Endothelial cell of umbilical vein (primary cell): ENCODE measurements around the gene ACER3. TPM values are rescaled to one million over a fixed set of nuclear protein-coding genes. Genes with fewer than 3 reads are reported as not detected.

Source experiments
- BruUV-seq: library from RNA; stranded (reverse); fragments of 400-500 nt; replicated peaks from 2 replicates; lab custom pipeline; 2021; lab: Mats Ljungman, UMichigan
- CTCF ChIA-PET: fragments of 300-600, 350-600 bp; sonication (Branson Sonifier 250); formaldehyde crosslinking; loops from one replicate; lab custom pipeline; 2021; ENCODE audit warnings: antibody characterized with exemption, inconsistent platforms; lab: Charles Lee
- POLR2A ChIA-PET: fragments of 300-600, 350-600 bp; sonication (Branson Sonifier 250); formaldehyde crosslinking; loops from one replicate; lab custom pipeline; 2021; ENCODE audit warnings: antibody characterized with exemption, inconsistent platforms; lab: Charles Lee
- DNase-seq: peaks from one replicate; pipeline ENCODE4 v3.0.0-alpha.2; 2011; ENCODE audit warnings: low read depth, low spot score
- FAIRE-seq: peaks from 2 replicates; lab custom pipeline; 2011; peaks lifted over from hg19 to GRCh38; lab: Jason Lieb, UNC
- H2AFZ ChIP-seq: 2 replicates; pipeline ENCODE4 v1.6.0; 2012; ENCODE audit warnings: low read depth, low read length, control low read depth, inconsistent platforms
- H3K27ac ChIP-seq: 2 replicates; pipeline ENCODE4 v1.5.1; 2011; ENCODE audit warnings: low read depth, mild to moderate bottlenecking, control low read depth, low read length, moderate library complexity; ENCODE audit not compliant: insufficient read depth
- H3K27me3 ChIP-seq, 2 experiments: 2 replicates each; pipeline versions ENCODE4 v1.6.0 to v1.6.1; 2011; ENCODE audit warnings: low read length in 2 of 2, mixed read lengths in 1 of 2; ENCODE audit not compliant: control insufficient read depth in 2 of 2, insufficient read depth in 2 of 2
- H3K36me3 ChIP-seq, 2 experiments: 2 replicates in 1 of 2; 3 replicates in 1 of 2; pipeline ENCODE4 v1.5.1; 2011; ENCODE audit warnings: low read length in 2 of 2, mild to moderate bottlenecking in 1 of 2, moderate library complexity in 1 of 2; ENCODE audit not compliant: control insufficient read depth in 2 of 2, insufficient read depth in 2 of 2; ENCODE audit errors: extremely low read depth in 1 of 2
- H3K4me1 ChIP-seq: 3 replicates; pipeline ENCODE4 v1.5.1; 2011; ENCODE audit warnings: mild to moderate bottlenecking, low read length; ENCODE audit not compliant: control insufficient read depth, insufficient read depth; ENCODE audit errors: extremely low read depth
- H3K4me2 ChIP-seq: 2 replicates; pipeline ENCODE4 v1.6.1; 2011; ENCODE audit warnings: low read length, control low read depth, mixed read lengths; ENCODE audit not compliant: insufficient read depth
- H3K4me3 ChIP-seq, 3 experiments: fragments of 200-600 bp in 1 of 3; sonication (generic), shearing (Covaris generic) in 1 of 3; replicated peaks in 1 of 3; 2 replicates each; pipeline ENCODE4 v1.5.1; 2011 to 2016; ENCODE audit warnings: control low read depth in 3 of 3, low read length in 3 of 3, mild to moderate bottlenecking in 2 of 3, inconsistent platforms in 1 of 3, low read depth in 1 of 3, moderate library complexity in 1 of 3; ENCODE audit not compliant: insufficient read depth in 1 of 3
- H3K79me2 ChIP-seq: 2 replicates; pipeline ENCODE4 v1.6.0; 2012; ENCODE audit warnings: low read length, inconsistent platforms; ENCODE audit not compliant: control insufficient read depth, insufficient read depth
- H3K9ac ChIP-seq: replicated peaks from 2 replicates; pipeline ENCODE3; 2011; ENCODE audit warnings: low read length, control low read depth; ENCODE audit not compliant: insufficient read depth; ENCODE audit errors: extremely low read depth
- H3K9me1 ChIP-seq: replicated peaks from 3 replicates; pipeline ENCODE4 v1.6.0; 2011; ENCODE audit warnings: mild to moderate bottlenecking, low read length; ENCODE audit not compliant: control insufficient read depth, insufficient read depth; ENCODE audit errors: extremely low read depth
- H3K9me3 ChIP-seq: replicated peaks from 2 replicates; pipeline ENCODE4 v1.5.1; 2012; ENCODE audit warnings: low read length, inconsistent platforms; ENCODE audit not compliant: control insufficient read depth, insufficient read depth
- H4K20me1 ChIP-seq: replicated peaks from 2 replicates; pipeline ENCODE3; 2011; ENCODE audit warnings: mild to moderate bottlenecking, low read length; ENCODE audit not compliant: control insufficient read depth, insufficient read depth; ENCODE audit errors: extremely low read depth
- EZH2 ChIP-seq: IDR thresholded peaks from 2 replicates; pipeline ENCODE4 v1.6.1; 2012; ENCODE audit warnings: borderline replicate concordance, low read depth, mild to moderate bottlenecking, moderate library complexity, low read length, inconsistent platforms; ENCODE audit not compliant: severe bottlenecking
- FOS ChIP-seq: IDR thresholded peaks from 2 replicates; pipeline ENCODE4 v1.6.1; 2011; ENCODE audit warnings: mild to moderate bottlenecking, low read length, moderate library complexity, borderline replicate concordance; ENCODE audit not compliant: insufficient read depth
- GATA2 ChIP-seq: IDR thresholded peaks from 2 replicates; pipeline ENCODE4 v1.7.0; 2011; ENCODE audit warnings: low read depth, mild to moderate bottlenecking, moderate library complexity, mixed read lengths, low read length; ENCODE audit not compliant: insufficient read length, insufficient read depth
- MYC ChIP-seq: IDR thresholded peaks from one replicate; pipeline ENCODE4 v1.6.1; 2011; ENCODE audit warnings: mild to moderate bottlenecking, low read depth, low read length
- POLR2A ChIP-seq: IDR thresholded peaks from 2 replicates; pipeline ENCODE4 v1.6.1; 2012; ENCODE audit warnings: low read depth, mild to moderate bottlenecking, control low read depth, low read length
- POLR2AphosphoS5 ChIP-seq: IDR thresholded peaks from 2 replicates; pipeline ENCODE4 v1.6.1; 2012; ENCODE audit warnings: low read depth, mild to moderate bottlenecking, control low read depth, low read length, moderate library complexity; ENCODE audit not compliant: insufficient read depth
- dilution Hi-C: fragments of 300-500 bp; cut with MboI; formaldehyde crosslinking; loops from one replicate; pipeline ENCODE4 v1.15.0; 2019; ENCODE audit warnings: low sequenced_read_pairs; ENCODE audit not compliant: extremely low pct_ligation_motif_present
- intact Hi-C: fragments of 100-400 bp; cut with micrococcal nuclease; formaldehyde crosslinking; loops from one replicate; pipeline ENCODE4 v1.10.0; 2022
- polyA plus RNA-seq, 4 experiments: library from polyadenylated mRNA; depleted of rRNA in 3 of 4; stranded (reverse) in 3 of 4; unstranded in 1 of 4; fragments of >200 nt; gene quantifications; 2 replicates each; pipeline versions ENCODE4 v1.2.1 to v1.2.3, GENCODE V29; 2011 to 2012; ENCODE audit warnings: missing spikeins in 1 of 4
- total RNA-seq: library from RNA; stranded (reverse); gene quantifications from 2 replicates; pipeline ENCODE4 v1.2.3, GENCODE V29; 2021
- TF ChIP-seq, protein P1 (sequence below): IDR thresholded peaks from 2 replicates; pipeline ENCODE4 v1.6.1; 2011; ENCODE audit not compliant: insufficient read depth, insufficient read length
- TF ChIP-seq, protein P2 (sequence below), 2 donors: IDR thresholded peaks; 1 replicate in 1 of 2; 2 replicates in 1 of 2; pipeline ENCODE4 v1.5.1; 2011; ENCODE audit warnings: low read length in 2 of 2, mild to moderate bottlenecking in 2 of 2, moderate library complexity in 2 of 2, control low read depth in 1 of 2, inconsistent platforms in 1 of 2, low read depth in 1 of 2; ENCODE audit not compliant: insufficient read depth in 1 of 2; ENCODE audit errors: extremely low read depth in 1 of 2

Gene ACER3
- total and polyA plus RNA-seq, 2 donors (not counting 3 experiments of a cell fraction or from before 2014, with no cell fraction given): 9.9 to 31.6 TPM

DNA sequence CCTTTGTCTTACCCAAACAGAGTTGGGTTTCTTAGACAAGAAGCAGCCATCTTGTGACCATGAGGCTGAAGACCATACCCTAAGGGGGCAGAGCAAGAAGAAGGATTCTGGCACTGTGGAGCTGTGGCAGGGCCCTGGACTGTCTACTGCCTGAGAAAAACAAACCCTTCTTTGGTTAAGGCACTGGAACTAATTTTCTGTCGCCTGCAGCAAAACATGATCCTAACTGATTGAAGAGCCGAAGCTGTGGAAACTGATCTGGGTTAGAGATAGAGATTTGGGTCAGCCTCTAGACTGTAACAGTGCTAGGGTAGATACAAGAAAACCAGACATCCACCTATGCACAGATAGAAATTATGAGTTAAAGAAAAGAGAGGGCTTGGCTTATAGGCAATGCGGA is 11.3 kb upstream of the ACER3 start:
- Histone ChIP-seq H3K9ac (no peak overlapping the region), H3K79me2 (no peaks in the 10 kb centered on the region), H3K4me2 (no peak overlapping the region), H3K27ac (no peak overlapping the region), H3K9me3 (no peaks in the 10 kb centered on the region), H4K20me1 (no peaks in the 10 kb centered on the region), H3K36me3 (no peaks in the 10 kb centered on the region), H3K4me3 (no peak overlapping the region), H2AFZ (no peak overlapping the region), H3K4me1 (no peaks in the 10 kb centered on the region), H3K9me1 (no peaks in the 10 kb centered on the region), H3K27me3 (no peaks in the 10 kb centered on the region)
- POLR2A ChIA-PET: no interaction called here
- BruUV-seq: no TSS peak
- TF ChIP-seq, protein P1, sequence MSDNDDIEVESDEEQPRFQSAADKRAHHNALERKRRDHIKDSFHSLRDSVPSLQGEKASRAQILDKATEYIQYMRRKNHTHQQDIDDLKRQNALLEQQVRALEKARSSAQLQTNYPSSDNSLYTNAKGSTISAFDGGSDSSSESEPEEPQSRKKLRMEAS: no peak
- no peak for TF ChIP-seq FOS
- DNase-seq: no peak
- CTCF ChIA-PET: interaction anchor here (6.2 kb wide), 1 partner anchor 70 kb away, joined by 39 read pairs; no protein-coding TSS in a partner anchor
- no peak for FAIRE-seq
- intact Hi-C loops: no loop called here
- dilution Hi-C loops: no loop called here

DNA sequence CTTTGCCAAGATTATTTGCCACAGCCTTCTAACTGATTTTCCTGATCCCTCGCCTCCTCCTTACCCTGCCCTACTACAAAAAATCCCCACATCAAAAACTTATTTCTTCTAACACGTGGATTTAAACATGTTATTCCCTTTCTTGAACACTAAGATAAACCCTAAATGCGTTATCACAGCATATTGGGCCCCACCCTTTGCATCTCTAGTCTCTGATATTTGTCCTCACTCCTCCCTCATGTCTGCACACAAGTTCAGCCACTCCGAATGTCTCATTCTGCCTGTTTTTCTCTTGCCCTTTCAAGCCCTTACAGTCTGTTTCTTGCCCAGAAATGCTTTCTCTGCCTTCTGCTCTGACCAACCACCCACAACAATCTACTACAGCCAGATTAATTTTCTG is 10.6 kb upstream of the ACER3 start:
- DNase-seq: no peak
- no peak overlapping the region for H3K27ac ChIP-seq
- no peak overlapping the region for H3K9ac ChIP-seq
- no peaks in the 10 kb centered on the region for H3K27me3 ChIP-seq
- intact Hi-C loops (no loop called here), dilution Hi-C loops (no loop called here)
- H3K36me3 ChIP-seq: no peaks in the 10 kb centered on the region
- CTCF ChIA-PET: interaction anchor here (6.2 kb wide), 1 partner anchor 69 kb away, joined by 39 read pairs; no protein-coding TSS in a partner anchor
- no peaks in the 10 kb centered on the region for H3K4me1 ChIP-seq
- H3K79me2 ChIP-seq: no peaks in the 10 kb centered on the region
- H3K4me3 ChIP-seq: no peak overlapping the region
- no TSS peak for BruUV-seq
- H4K20me1 ChIP-seq: no peaks in the 10 kb centered on the region
- POLR2A ChIA-PET: no interaction called here
- TF ChIP-seq MYC (no peak), GATA2 (no peak), POLR2A (no peak), EZH2 (no peak), POLR2AphosphoS5 (no peak)
- TF ChIP-seq, protein P2, sequence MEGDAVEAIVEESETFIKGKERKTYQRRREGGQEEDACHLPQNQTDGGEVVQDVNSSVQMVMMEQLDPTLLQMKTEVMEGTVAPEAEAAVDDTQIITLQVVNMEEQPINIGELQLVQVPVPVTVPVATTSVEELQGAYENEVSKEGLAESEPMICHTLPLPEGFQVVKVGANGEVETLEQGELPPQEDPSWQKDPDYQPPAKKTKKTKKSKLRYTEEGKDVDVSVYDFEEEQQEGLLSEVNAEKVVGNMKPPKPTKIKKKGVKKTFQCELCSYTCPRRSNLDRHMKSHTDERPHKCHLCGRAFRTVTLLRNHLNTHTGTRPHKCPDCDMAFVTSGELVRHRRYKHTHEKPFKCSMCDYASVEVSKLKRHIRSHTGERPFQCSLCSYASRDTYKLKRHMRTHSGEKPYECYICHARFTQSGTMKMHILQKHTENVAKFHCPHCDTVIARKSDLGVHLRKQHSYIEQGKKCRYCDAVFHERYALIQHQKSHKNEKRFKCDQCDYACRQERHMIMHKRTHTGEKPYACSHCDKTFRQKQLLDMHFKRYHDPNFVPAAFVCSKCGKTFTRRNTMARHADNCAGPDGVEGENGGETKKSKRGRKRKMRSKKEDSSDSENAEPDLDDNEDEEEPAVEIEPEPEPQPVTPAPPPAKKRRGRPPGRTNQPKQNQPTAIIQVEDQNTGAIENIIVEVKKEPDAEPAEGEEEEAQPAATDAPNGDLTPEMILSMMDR (IDR thresholded peaks at IDR 0.05; ENCODE audit: extremely low read depth in 1 of 2, insufficient read depth in 1 of 2, low read depth in 1 of 2, low read length in 2 of 2): no peak
- no peak overlapping the region for H2AFZ ChIP-seq
- H3K4me2 ChIP-seq: no peak overlapping the region
- no peaks in the 10 kb centered on the region for H3K9me1 ChIP-seq
- FAIRE-seq: no peak
- no peaks in the 10 kb centered on the region for H3K9me3 ChIP-seq
